Stimulated activated CD4-positive, alpha-beta T cell treated with anti-CD3 and anti-CD28 coated beads, Interleukin-2, amount 100 ng/mL, for 48 hours (primary cell): Measurements from ENCODE around the gene SLX1B.
"Not testable (repeated sequence)": the region's sequence is repeated elsewhere in the genome, so short reads cannot be mapped to it uniquely, and the experiment has no call there.

Experiments
- DNase-seq, 2 donors: peaks; one replicate each; pipeline ENCODE4 v3.0.0-alpha.2; 2020

Gene SLX1B

GRCh38 chr16:29454269-29454668 lies at the start of gene SLX1B, which contains the start of gene BOLA2:
Gene SLX1B, plus strand, starts transcription at chr16:29454533.
Gene BOLA2, minus strand, starts transcription at chr16:29454351. Its CDS starts 98 bp downstream, at chr16:29454253.
- not testable (repeated sequence) for DNase-seq

- DNase-seq, result not testable (repeated sequence)
Observed at GRCh38 chr16:29405249-29405648, 49.1 kb upstream of the SLX1B start.

- not testable (repeated sequence) for DNase-seq
Observed at GRCh38 chr16:29423587-29423986, 30.7 kb upstream of the SLX1B start.

GRCh38 chr16:29425390-29425789 lies 28.9 kb upstream of the SLX1B start:
- not testable (repeated sequence) for DNase-seq

GRCh38 chr16:29453754-29454153 lies 579 bp upstream of the SLX1B start:
- not testable (repeated sequence) for DNase-seq

- not testable (repeated sequence) for DNase-seq
Observed at GRCh38 chr16:29454828-29455227, 495 bp downstream of the SLX1B start.

- DNase-seq, result not testable (repeated sequence)
Observed at GRCh38 chr16:29457660-29458059, 3.3 kb downstream of the SLX1B start.

- DNase-seq, result not testable (repeated sequence)
Observed at GRCh38 chr16:29459706-29460646, 5.6 kb downstream of the SLX1B start, which contains the start of gene SULT1A4. Gene SULT1A4, plus strand, starts transcription at chr16:29459913. Its CDS starts 1,473 bp downstream, at chr16:29461386.

- not testable (repeated sequence) for DNase-seq
Observed at GRCh38 chr16:29460647-29461030, 6.3 kb downstream of the SLX1B start.

- DNase-seq, result not testable (repeated sequence)
Observed at GRCh38 chr16:29465985-29466824, 11.9 kb downstream of the SLX1B start.

GRCh38 chr16:29466904-29467303 lies 12.6 kb downstream of the SLX1B start:
- DNase-seq, result not testable (repeated sequence)

- DNase-seq, result not testable (repeated sequence)
Observed at GRCh38 chr16:29467654-29468366, 13.5 kb downstream of the SLX1B start.

- DNase-seq, result peak in 1 of 2 donors; percentile 0
Observed at GRCh38 chr16:29469660-29470059, 15.3 kb downstream of the SLX1B start.

- DNase-seq, result not testable (repeated sequence)
Observed at GRCh38 chr16:29472065-29472464, 17.7 kb downstream of the SLX1B start.

- peak in 1 of 2 donors; percentile 0 for DNase-seq
Observed at GRCh38 chr16:29482276-29482675, 27.9 kb downstream of the SLX1B start.

- not testable (repeated sequence) for DNase-seq
Observed at GRCh38 chr16:29506308-29506707, 52.0 kb downstream of the SLX1B start, which contains the start of gene NPIPB12. Gene NPIPB12, minus strand, starts transcription at chr16:29506408.
